ENCODE results near the gene CCL15. TPM values are rescaled to one million over a fixed set of nuclear protein-coding genes. Genes with fewer than 3 reads are reported as not detected.

CCL15 gene
- total and polyA plus RNA-seq, 2 donors (not counting 3 experiments of a cell fraction or from before 2014, with no cell fraction given), result not detected

GRCh38 chr17:36027761-36028160 lies 26.4 kb upstream of the CCL15 start:
- Histone ChIP-seq H3K36me3 (ENCODE audit: control insufficient read depth in 2 of 2, extremely low read depth in 1 of 2, insufficient read depth in 2 of 2, low read length in 2 of 2) (no peaks in the 10 kb centered on the region), H2AFZ (ENCODE audit: low read depth, low read length) (no peak overlapping the region), H3K79me2 (ENCODE audit: control insufficient read depth, insufficient read depth, low read length) (no peaks in the 10 kb centered on the region), H3K4me3 (replicated peaks in 1 of 3; ENCODE audit: insufficient read depth in 1 of 3, low read depth in 1 of 3, low read length in 3 of 3) (no peak overlapping the region), H3K4me1 (ENCODE audit: control insufficient read depth, extremely low read depth, insufficient read depth, low read length) (no peaks in the 10 kb centered on the region), H3K27me3 (ENCODE audit: control insufficient read depth in 2 of 2, insufficient read depth in 2 of 2, low read length in 2 of 2) (peaks cover 6 to 8% of the 10 kb centered on the region in 2 experiments), H3K9me3 (replicated peaks; ENCODE audit: control insufficient read depth, insufficient read depth, low read length) (no peaks in the 10 kb centered on the region), H3K4me2 (ENCODE audit: insufficient read depth, low read length) (no peak overlapping the region), H4K20me1 (replicated peaks; ENCODE audit: control insufficient read depth, extremely low read depth, insufficient read depth, low read length) (no peaks in the 10 kb centered on the region), H3K27ac (ENCODE audit: insufficient read depth, low read depth, low read length) (no peak overlapping the region), H3K9me1 (replicated peaks; ENCODE audit: control insufficient read depth, extremely low read depth, insufficient read depth, low read length) (no peaks in the 10 kb centered on the region), H3K9ac (replicated peaks; ENCODE audit: extremely low read depth, insufficient read depth, low read length) (no peak overlapping the region)
- POLR2A ChIA-PET, result no interaction called here
- no peak for FAIRE-seq
- no peak for DNase-seq (ENCODE audit: low read depth, low spot score)
- intact Hi-C loops (cut with micrococcal nuclease) (no loop called here), dilution Hi-C loops (cut with MboI; ENCODE audit: extremely low pct_ligation_motif_present, low sequenced_read_pairs) (no loop called here)
- no peak for TF ChIP-seq FOS (IDR thresholded peaks at IDR 0.05; ENCODE audit: borderline replicate concordance, insufficient read depth, low read length)
- no peak for TF ChIP-seq POLR2AphosphoS5 (IDR thresholded peaks at IDR 0.05; ENCODE audit: insufficient read depth, low read depth, low read length)
- no peak for TF ChIP-seq MYC (IDR thresholded peaks at IDR 0.05; ENCODE audit: low read depth, low read length)
- no peak for TF ChIP-seq EZH2 (IDR thresholded peaks at IDR 0.05; ENCODE audit: borderline replicate concordance, low read depth, low read length, severe bottlenecking)
- no peak for TF ChIP-seq POLR2A (IDR thresholded peaks at IDR 0.05; ENCODE audit: low read depth, low read length)
- no peak for TF ChIP-seq JUN (IDR thresholded peaks at IDR 0.05; ENCODE audit: borderline replicate concordance, insufficient read depth, insufficient read length, low read depth)
- TF ChIP-seq GATA2 (IDR thresholded peaks at IDR 0.05; ENCODE audit: insufficient read depth, insufficient read length, low read depth, low read length), result no peak
- TF ChIP-seq CTCF (IDR thresholded peaks at IDR 0.05; ENCODE audit: extremely low read depth in 1 of 2, insufficient read depth in 1 of 2, low read depth in 1 of 2, low read length in 2 of 2), result no peak
- no peak for TF ChIP-seq MAX (IDR thresholded peaks at IDR 0.05; ENCODE audit: insufficient read depth, insufficient read length)
- BruUV-seq (replicated peaks), result no TSS peak
- CTCF ChIA-PET, result interaction anchor here (0.7 kb wide), 1 partner anchor 58 kb away, joined by 5 read pairs; no protein-coding TSS in a partner anchor

All from endothelial cell of umbilical vein (primary cell).